KMS-11 (cell line): ENCODE measurements around the gene PPM1K.

Experiments
- H2AFZ ChIP-seq: fragments of 200-600 bp; sonication (generic); 2 replicates; pipeline ENCODE4 v1.6.1; 2016; ENCODE audit warnings: antibody characterized with exemption, mixed run types, low read depth
- H3K27ac ChIP-seq: fragments of 200-600 bp; sonication (generic); 2 replicates; pipeline ENCODE4 v1.6.1; 2016; ENCODE audit warnings: mild to moderate bottlenecking, mixed run types
- H3K27me3 ChIP-seq: fragments of 200-600 bp; sonication (generic); 2 replicates; pipeline ENCODE4 v1.6.1; 2017; ENCODE audit warnings: mild to moderate bottlenecking, low read depth, mixed run types, moderate library complexity; ENCODE audit not compliant: insufficient read depth
- H3K36me3 ChIP-seq: fragments of 200-600 bp; sonication (generic); 2 replicates; pipeline ENCODE4 v1.6.1; 2017; ENCODE audit warnings: mild to moderate bottlenecking, mixed run types; ENCODE audit not compliant: insufficient read depth
- H3K4me1 ChIP-seq: fragments of 200-600 bp; sonication (generic); 2 replicates; pipeline ENCODE4 v1.6.1; 2016; ENCODE audit warnings: mild to moderate bottlenecking, low read depth, mixed run types; ENCODE audit not compliant: poor library complexity, severe bottlenecking
- H3K4me2 ChIP-seq: fragments of 200-600 bp; sonication (generic); 2 replicates; pipeline ENCODE4 v1.7.0; 2016; ENCODE audit warnings: mild to moderate bottlenecking, mixed run types
- H3K4me3 ChIP-seq: fragments of 200-600 bp; sonication (generic); IDR thresholded peaks from 2 replicates; pipeline ENCODE4 v1.6.1; 2017; ENCODE audit warnings: low read depth, low read length, mixed read lengths; ENCODE audit not compliant: insufficient read depth
- H3K79me2 ChIP-seq: fragments of 200-600 bp; sonication (generic); 2 replicates; pipeline ENCODE4 v1.6.1; 2016; ENCODE audit warnings: low read depth, mixed run types; ENCODE audit not compliant: insufficient read depth
- H3K9ac ChIP-seq: fragments of 200-600 bp; sonication (generic); 2 replicates; pipeline ENCODE4 v1.6.1; 2016; ENCODE audit warnings: mild to moderate bottlenecking, mixed run types
- H4K20me1 ChIP-seq: fragments of 200-600 bp; sonication (generic); 2 replicates; pipeline ENCODE4 v1.6.1; 2016; ENCODE audit warnings: mild to moderate bottlenecking, mixed run types; ENCODE audit not compliant: insufficient read depth
- CTCF ChIP-seq: fragments of 200-600 bp; sonication (generic); conservative IDR thresholded peaks from 2 replicates; pipeline ENCODE4 v1.6.1; 2017; ENCODE audit warnings: low read depth, mild to moderate bottlenecking, antibody characterized with exemption, low read length, moderate library complexity, mixed read lengths

Gene PPM1K

GRCh38 chr4:88255111-88255510 is 29.2 kb downstream of the PPM1K start:
- Histone ChIP-seq H3K4me3 (no peak overlapping the region), H2AFZ (no peak overlapping the region), H3K27me3 (no peaks in the 10 kb centered on the region), H3K4me1 (no peaks in the 10 kb centered on the region), H3K27ac (no peak overlapping the region), H3K4me2 (no peak overlapping the region), H3K9ac (no peak overlapping the region), H3K36me3 (no peaks in the 10 kb centered on the region), H4K20me1 (no peaks in the 10 kb centered on the region), H3K79me2 (no peaks in the 10 kb centered on the region)
- no peak for TF ChIP-seq CTCF

- H3K4me1 ChIP-seq: no peaks in the 10 kb centered on the region
- no peak for TF ChIP-seq CTCF
- no peak overlapping the region for H3K4me2 ChIP-seq
- no peaks in the 10 kb centered on the region for H3K27me3 ChIP-seq
- no peaks in the 10 kb centered on the region for H3K79me2 ChIP-seq
- no peaks in the 10 kb centered on the region for H3K36me3 ChIP-seq
- no peak overlapping the region for H2AFZ ChIP-seq
- no peak overlapping the region for H3K9ac ChIP-seq
- no peak overlapping the region for H3K27ac ChIP-seq
- no peaks in the 10 kb centered on the region for H4K20me1 ChIP-seq
- H3K4me3 ChIP-seq: no peak overlapping the region
Measured at GRCh38 chr4:88251924-88252323, 32.4 kb downstream of the PPM1K start.

- no peaks in the 10 kb centered on the region for H3K79me2 ChIP-seq
- H3K36me3 ChIP-seq: no peaks in the 10 kb centered on the region
- H3K27me3 ChIP-seq: no peaks in the 10 kb centered on the region
- no peaks in the 10 kb centered on the region for H4K20me1 ChIP-seq
- no peak for TF ChIP-seq CTCF
- H3K4me3 ChIP-seq: no peak overlapping the region
- no peak overlapping the region for H3K27ac ChIP-seq
- no peak overlapping the region for H3K9ac ChIP-seq
- no peak overlapping the region for H3K4me2 ChIP-seq
- no peak overlapping the region for H2AFZ ChIP-seq
- H3K4me1 ChIP-seq: no peaks in the 10 kb centered on the region
Measured at GRCh38 chr4:88247148-88247547, 37.2 kb downstream of the PPM1K start.

GRCh38 chr4:88246600-88246999 is 37.8 kb downstream of the PPM1K start:
- Histone ChIP-seq H3K27me3 (no peaks in the 10 kb centered on the region), H3K4me2 (no peak overlapping the region), H3K36me3 (no peaks in the 10 kb centered on the region), H3K79me2 (no peaks in the 10 kb centered on the region), H2AFZ (no peak overlapping the region), H3K27ac (no peak overlapping the region), H3K4me3 (no peak overlapping the region), H4K20me1 (no peaks in the 10 kb centered on the region), H3K4me1 (no peaks in the 10 kb centered on the region), H3K9ac (no peak overlapping the region)
- TF ChIP-seq CTCF: no peak
